Activated CD4-positive, alpha-beta T cell treated with anti-CD3 and anti-CD28 coated beads, Interleukin-2, amount 50 U/mL, for 24 hours (primary cell): ENCODE data around the gene PLPP3.

Experiments
- DNase-seq, 2 donors: peaks; one replicate each; pipeline ENCODE4 v3.0.0-alpha.2; 2020; ENCODE audit warnings: low read depth in 1 of 2, low spot score in 1 of 2

Gene PLPP3

DNA sequence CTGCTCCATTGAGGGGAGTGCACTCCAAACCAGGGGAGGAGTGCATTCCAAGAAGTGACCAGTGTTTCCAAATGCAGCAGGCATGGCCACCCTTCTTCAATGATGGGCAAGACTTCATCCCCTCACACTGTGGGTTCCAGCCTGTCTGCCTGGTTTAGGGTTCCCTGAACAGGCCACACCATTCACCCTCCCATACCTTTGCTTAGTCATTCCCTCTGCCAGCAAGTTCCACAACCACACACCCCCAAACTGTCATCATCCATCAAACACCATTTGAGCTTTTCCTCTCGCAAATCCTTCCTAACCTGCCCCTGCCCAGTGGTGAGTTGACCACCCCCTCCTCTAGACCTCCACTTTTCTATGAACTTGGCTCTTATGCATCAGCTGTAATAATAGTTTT is 116.0 kb downstream of the PLPP3 start:
- no peak for DNase-seq

DNA sequence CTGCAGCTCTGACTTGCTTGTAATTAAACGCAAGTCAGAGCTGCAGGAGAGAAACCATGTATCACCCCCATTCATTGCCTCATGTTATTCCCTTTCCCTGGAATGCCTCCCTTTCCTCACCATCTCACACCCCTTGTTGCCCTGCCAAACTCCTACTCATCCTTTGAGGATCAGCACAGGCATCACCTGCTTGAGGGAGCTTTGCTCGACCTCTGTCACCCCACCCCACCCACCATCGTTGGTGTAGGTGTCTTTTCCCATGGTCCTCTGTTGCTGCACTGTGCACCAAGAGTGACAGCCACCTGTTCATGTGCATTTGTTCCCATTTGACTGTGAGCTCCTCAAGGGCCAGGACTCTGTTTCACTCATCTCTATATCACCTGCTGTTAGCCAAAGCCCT is 117.2 kb downstream of the PLPP3 start:
- no peak for DNase-seq

DNA sequence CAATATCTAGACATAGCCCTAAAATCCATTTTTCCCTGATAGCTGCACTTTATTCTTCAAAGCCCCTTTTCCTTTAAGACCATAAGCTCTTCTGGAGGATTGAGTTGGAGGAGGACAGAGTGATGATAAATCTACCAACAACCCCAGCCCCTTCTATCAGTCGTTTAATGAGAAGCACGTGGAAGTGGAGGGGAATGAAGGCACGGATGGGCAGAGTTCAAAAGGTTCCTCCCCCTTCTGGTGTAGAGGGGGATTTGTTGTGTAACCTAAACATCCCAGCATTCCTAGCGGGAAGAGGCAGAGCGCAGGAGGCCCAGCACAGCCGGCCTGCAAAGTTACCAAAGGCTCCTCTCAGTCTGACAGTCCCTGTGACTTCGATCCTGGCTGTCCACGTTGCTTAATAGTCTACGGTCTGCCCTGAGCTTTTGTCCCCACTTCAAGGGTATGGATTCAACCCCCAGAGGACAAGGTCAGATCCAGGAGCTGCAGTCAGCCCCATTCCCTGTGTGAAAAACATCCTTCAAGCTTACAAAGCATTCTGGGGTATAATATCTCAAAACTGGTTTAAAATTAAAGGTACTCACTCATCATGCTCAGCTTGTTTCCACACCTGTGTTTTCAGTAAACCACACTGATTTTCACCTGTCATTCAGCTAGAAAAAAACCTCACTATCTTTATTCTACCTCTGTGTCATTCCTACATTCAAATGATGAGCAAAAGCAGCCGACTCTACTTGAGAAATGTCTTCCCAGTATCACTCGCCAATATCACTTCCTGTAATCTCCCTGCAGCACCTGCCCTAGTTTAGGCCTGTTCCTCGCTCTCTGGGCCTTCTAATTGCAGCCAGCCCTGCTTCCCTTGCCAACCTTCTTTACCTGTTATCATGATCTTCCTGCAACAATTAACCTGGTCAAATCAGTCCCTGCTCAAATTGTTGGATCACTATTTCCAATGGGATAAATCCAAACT is 117.9 kb downstream of the PLPP3 start:
- DNase-seq = no peak

DNA sequence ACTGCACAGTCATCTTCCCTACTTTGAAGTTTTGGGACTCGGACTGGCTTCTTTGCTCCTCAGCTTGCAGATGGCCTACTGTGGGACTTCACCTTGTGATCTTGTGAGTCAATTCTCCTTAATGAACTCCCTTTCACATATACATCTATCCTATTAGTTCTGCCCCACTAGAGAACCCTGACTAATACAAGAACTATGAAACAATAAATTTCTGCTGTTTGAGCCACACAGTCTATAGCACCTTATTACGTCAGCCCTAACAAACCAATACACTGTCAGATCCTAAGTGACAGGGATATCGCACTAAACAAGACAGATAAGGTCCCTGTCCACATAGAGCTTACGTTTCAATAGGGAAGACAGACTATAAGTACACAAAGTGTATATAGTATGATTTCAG is 120.1 kb downstream of the PLPP3 start:
- DNase-seq = no peak

DNA sequence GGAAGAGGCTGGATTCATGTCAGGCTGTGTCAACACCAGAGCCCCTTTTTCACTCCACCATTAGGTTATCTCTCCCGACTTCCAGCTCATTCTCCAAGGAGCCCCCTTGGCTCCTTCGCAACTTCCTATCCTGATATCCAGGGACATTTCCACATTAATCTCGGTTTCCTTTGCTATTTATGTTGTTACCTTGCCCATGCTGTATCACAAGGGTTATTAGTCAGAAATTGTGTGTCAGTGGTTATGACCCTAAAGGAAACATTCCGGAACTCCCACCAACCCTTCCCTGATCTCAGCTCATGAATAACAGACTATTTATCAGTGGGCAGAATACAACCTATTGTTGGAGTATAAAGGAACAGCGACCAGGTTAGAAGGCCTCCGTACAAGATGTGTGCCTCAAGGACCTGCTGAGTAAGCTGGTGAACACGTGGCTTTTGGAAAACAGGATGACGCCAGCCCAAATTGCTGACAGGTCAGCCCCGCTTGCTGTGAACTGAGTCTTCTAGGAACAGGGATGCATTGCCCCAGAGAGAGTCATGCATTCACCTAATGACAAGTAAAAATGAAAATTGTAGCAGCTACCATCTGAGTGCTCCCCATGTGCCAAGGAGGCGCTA is 121.5 kb downstream of the PLPP3 start:
- no peak for DNase-seq

DNA sequence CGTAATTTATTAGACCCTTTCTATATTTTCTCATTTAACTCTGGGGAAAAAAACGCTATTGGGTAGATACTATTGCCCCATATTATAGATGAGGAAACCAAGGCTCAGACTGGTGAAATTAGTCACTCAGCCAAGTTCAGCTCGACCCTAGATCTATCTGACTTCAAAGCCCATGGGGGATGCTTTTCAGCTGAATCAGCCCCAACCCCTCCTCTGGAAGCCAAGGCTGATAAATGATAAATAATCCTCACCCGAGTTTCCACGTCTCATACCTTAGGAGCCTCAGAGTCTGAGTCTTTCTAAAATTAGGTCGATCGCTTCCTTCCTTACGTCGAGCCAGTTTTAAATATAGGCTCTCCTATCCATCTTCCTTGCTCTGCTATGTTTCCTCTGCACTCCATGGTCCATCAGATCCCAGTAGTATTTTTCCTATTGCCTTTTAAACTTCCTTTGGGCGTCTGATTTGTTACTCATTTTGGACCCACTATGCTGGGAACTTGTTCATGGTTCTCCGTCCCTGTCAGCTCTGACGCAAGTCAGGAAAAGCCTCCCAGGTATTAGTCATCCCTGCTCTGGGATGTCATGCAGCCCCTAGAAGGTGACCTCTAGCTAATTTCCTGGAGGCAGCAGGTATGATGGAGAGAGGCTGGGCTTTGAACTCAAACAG is 122.8 kb downstream of the PLPP3 start:
- no peak for DNase-seq

DNA sequence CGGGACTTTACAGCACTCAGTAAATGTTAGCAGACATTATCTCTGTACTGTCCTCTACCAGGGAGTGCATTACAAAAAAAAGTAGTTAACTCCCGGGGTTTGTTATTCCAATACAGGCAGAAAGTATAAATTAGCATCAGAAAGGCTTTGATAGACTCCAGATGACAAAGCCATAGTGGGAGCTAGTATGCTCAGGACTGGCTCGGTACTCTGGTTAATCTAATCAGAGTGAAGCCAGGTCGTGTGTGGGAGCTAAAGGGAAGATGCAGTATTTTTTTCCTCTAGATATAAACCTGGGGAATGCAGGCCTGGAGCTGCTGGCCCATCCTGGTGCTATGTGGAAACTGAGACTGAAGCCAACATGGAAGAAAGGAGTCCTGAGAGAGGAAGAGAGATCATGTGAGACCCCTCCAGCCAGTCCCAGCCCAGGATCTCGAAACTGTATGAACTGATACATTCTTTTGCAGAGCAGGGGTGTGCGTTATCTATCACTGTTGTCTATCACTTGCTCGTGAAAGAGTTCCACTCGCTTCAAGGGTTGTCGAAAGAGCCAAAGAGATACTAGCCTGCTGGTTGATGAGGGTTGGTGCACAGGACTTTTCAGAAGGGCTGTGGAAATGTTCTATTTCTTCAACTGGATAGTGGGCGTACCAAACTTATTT is 125.8 kb downstream of the PLPP3 start:
- no peak for DNase-seq

DNA sequence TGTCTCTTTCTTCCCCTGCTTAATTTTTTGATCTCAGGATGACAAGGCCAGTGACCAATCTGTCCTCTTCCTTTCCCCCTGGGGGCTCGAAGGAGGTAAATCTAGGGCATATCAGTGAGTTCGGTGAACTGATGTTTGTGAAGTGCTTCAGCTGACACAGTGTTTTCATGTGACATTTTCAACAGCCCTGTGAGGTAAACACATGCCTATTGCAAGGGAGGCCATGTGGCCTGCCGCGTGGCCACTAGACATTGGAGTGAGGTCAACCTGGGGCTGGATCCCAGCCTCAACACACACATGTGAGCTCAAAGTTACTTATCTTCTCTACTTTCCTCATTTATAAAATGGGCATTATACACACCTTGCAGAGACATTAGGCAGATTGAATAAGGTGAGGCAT is 126.3 kb downstream of the PLPP3 start:
- DNase-seq = no peak

DNA sequence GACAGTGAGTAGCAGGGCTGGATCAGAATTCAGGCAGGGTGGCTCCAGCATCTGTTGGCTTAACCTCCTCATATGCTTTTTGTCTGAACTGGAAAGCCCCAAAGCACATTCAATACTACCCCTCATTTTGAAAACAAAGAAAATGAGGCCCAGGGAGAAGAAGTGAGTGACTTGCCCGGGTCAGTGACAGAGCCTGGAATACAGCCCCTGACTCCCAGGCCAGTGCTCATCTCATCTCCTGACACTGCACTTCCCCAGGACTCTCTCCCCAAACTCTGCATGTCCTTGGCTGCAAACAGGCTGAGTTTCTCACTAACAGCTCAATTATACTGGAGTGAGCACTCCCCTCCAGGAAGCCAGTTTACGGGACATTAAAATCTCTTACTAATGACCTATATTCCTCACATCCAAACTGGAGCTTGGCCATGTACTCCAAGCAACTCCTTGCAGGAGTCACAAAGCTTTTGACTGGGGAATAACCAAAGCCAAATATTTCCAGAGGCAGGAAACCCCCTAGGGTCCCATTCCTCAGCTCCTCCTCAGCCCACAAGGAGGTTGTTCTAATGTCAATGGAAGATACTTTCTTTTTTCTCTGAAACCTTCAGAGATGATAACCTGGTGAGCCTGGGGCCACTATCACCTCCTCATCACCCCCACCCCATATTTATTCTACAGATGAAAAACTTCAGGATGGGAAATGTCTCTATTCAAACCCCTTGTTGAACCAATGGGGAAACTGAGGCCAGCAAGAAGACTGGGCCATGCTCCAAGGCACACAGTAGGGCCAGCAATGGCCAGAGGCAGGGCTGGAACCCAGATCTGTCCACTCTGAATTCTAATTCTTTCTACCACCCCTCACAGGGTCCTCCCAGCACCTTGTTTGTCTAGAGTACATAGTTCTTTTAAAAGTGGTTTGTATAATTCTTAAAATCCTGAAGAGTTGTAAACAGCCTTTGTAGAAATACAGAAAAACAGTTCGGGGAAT is 127.0 kb downstream of the PLPP3 start:
- DNase-seq = no peak

DNA sequence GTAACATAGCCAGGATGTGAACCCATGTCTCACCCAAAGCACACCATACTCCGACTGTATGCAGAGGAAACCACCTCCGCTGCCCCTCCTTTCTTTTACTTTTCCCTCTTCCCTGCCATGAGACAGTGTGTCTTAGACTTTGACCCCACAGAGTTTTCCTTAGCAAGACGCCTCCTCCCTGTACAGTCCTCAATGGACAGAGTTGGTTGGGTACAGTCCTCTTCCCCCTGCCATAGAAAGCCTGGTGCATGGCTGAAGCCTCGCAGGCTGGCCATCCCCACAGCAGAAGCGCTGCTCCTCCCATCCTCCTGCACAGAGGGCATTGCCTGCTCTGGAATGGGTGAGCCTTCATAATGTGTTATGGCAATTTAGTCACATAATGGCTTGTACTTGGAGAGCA is 127.9 kb downstream of the PLPP3 start:
- DNase-seq = no peak

DNA sequence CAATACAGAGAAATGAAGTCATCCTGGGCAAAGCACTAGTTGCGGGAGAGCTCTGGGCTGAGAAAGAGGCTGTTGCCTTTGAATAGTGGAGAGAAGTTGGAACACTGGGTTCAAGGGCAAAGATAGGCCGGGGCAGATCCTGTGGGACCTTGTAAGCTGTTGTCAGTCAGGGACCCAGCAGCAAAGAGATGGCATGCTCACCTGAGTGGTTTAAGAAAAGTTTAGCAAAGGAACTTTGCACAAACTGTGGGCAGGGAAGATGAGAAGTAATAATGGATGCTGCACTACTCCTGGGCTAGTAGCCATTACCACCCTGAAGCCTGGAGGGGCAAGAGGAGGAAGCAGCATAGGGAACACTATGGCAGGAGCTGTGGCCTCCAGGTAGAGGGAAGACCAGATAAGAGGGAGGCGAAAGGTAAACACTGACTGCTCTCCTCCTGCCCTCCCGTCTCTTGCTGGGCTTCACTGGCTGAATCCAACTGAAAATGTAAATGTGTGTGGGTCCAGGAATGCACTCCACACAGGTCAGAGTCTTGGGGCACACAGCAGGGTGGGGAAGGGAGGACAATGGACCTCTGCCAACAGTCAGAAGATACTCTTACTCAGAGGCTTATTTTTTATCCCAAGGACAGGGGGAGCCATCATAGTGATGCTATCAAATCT is 129.2 kb downstream of the PLPP3 start:
- DNase-seq = no peak

DNA sequence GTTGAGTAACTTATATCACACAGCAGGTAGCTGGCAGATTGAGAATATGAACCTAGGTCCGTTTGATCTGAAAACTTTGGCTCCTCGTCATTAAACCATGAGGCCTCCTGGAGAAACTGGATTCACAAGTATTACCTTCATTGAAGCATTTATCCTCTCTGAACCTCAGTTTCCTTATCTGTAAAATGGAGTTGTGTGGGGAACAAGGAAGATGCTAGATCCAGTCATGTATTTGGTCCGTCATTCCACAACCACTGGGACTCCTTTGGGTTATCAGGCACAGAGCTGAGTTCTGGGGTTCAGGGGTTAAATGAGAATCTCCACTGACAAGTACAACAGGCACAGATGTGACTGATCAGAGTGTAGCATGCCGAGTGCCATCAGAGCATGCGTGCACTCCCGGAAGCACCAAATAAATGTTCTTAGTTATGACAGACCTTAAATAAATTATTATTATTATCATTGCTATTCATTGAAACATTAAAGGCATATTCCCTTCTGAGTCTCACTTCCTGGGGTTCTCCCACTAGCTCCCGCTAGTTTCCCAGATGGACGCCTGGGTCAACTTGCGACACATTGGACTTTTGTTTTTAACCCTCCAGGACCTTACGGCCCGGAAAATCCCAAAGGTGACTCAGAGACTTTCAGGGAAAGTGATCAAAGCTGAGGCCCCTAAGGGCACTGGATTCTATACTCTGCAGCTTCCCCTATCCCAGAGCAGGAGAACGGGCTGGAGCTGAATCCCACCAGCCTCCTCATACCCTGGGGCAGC is 130.6 kb downstream of the PLPP3 start:
- DNase-seq = no peak

DNA sequence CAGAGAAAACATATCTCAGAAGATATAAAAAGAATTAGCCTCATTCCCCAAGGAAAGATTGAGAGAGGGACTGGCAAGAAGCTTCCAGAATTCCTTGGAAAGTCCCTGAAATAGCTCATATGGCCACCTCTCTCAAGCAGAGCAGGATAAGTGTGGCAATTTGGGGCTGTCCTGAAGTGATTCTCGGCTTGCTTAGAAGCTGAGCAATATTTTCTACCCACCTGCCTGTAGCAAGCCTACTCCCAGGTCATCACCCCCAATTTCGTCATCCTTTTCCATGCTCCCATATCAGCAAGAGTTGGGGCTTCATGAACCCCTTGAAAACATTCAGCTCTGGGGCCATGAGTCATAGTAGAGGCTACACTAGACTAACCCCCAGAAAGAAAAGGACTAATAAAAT is 131.5 kb downstream of the PLPP3 start:
- no peak for DNase-seq

DNA sequence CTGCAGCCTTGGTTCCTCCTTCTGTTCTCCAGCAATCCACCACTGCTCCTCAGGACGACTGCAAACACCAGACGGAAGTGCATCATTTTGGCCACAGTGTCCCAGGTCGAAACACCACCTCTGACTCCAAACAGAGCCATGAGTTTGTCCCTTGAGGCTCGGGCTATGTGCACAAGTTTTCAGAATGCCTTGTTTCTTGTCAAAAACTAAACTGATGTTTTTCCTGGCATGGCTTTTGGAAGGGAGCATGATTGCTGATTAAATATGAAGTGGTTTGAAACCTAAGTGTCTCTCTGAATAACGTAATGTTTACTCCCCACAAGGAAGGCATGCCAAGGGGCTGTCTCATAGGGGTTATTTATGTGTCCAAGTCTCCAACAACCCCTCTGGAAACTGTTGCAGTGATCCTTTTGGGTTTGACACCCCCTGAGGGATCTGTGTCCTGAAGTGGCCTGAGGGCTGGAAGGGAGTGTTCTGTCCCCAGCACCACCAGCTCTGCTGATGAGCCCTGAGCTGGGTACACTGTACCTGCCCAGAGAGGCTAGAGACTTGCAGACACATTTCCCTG is 132.7 kb downstream of the PLPP3 start:
- DNase-seq = no peak

DNA sequence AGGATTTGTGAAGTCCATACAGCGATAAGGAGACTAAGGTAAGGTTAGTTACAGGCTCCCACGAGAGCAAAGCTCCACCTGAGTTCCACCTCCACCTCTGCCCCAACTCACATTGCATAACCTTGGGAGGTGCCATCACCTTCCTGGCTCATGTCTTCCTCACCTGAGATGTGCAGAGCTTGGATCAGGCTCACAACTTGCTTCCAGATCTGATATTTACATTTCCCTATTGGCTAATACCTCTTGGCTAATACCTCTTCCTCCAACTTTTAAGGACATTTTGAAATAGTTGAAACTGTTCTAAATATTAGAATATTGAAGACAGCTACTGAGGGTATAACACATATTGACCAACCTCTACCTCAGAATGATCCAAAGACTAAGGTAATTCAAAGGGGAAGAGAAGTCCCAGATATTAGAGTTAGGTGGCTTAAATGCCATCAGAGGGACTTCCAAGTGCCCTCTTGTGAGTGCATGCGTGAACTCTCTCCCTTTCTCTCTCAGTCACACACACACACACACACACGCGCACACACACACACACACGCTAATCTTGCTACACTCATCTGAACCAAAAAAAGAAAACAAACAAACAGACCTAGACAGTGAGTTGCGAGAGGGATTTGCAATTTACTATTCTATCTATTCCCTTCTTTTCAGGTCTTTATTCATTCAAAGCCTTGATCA is 134.3 kb downstream of the PLPP3 start:
- no peak for DNase-seq
